Measurements from ENCODE around the gene DDO. TPM values are rescaled to one million over a fixed set of nuclear protein-coding genes. Genes with fewer than 3 reads are reported as not detected.

DDO gene
- total RNA-seq, 4 donors from 2014 or later, result 0.88 to 3.3 (median 0.97) TPM; not detected in 1

- H3K27ac ChIP-seq, result no peak overlapping the region
- H3K36me3 ChIP-seq, result no peaks in the 10 kb centered on the region
- no peak for DNase-seq
- H3K4me3 ChIP-seq, result no peak overlapping the region
- no peaks in the 10 kb centered on the region for H3K4me1 ChIP-seq
- intact Hi-C loops (cut with DNase I; ENCODE audit: low total_unique reads), result loop anchor here (10.0 kb wide), 1 partner anchor 216 kb away; the partner anchor contains the start of gene WASF1
- H3K27me3 ChIP-seq, result no peaks in the 10 kb centered on the region
- TF ChIP-seq POLR2A (IDR thresholded peaks at IDR 0.05) (no peak), CTCF (IDR thresholded peaks at IDR 0.05) (no peak)
- no peaks in the 10 kb centered on the region for H3K9me3 ChIP-seq
These were observed 25.0 kb downstream of the DDO start for GRCh38 chr6:110390404-110390803.

- H3K27ac ChIP-seq, result no peak overlapping the region
- DNase-seq, result no peak
- no peaks in the 10 kb centered on the region for H3K4me1 ChIP-seq
- no peaks in the 10 kb centered on the region for H3K9me3 ChIP-seq
- intact Hi-C loops (cut with DNase I; ENCODE audit: low total_unique reads), result loop anchor here (10.0 kb wide), 1 partner anchor 215 kb away; the partner anchor contains the start of gene WASF1
- TF ChIP-seq POLR2A (IDR thresholded peaks at IDR 0.05), result no peak
- no peak for TF ChIP-seq CTCF (IDR thresholded peaks at IDR 0.05)
- no peaks in the 10 kb centered on the region for H3K27me3 ChIP-seq
- H3K4me3 ChIP-seq, result no peak overlapping the region
- H3K36me3 ChIP-seq, result no peaks in the 10 kb centered on the region
These were observed 25.5 kb downstream of the DDO start for GRCh38 chr6:110389689-110390382.

- no peak for TF ChIP-seq CTCF (IDR thresholded peaks at IDR 0.05)
- no peak for TF ChIP-seq POLR2A (IDR thresholded peaks at IDR 0.05)
- DNase-seq, result no peak
- intact Hi-C loops (cut with DNase I; ENCODE audit: low total_unique reads), result no loop called here
These were observed 27.4 kb downstream of the DDO start for GRCh38 chr6:110387986-110388385.

GRCh38 chr6:110385458-110385863, 29.9 kb downstream of the DDO start:
- Histone ChIP-seq H3K36me3 (no peaks in the 10 kb centered on the region), H3K27me3 (no peaks in the 10 kb centered on the region), H3K4me3 (no peak overlapping the region), H3K27ac (no peak overlapping the region), H3K9me3 (no peaks in the 10 kb centered on the region), H3K4me1 (no peaks in the 10 kb centered on the region)
- intact Hi-C loops (cut with DNase I; ENCODE audit: low total_unique reads), result no loop called here
- TF ChIP-seq CTCF (IDR thresholded peaks at IDR 0.05), result no peak
- no peak for TF ChIP-seq POLR2A (IDR thresholded peaks at IDR 0.05)
- DNase-seq, result no peak

More at GRCh38 chr6:110387986-110388385, 27.4 kb downstream of the DDO start:
- Histone ChIP-seq H3K27ac (no peak overlapping the region), H3K9me3 (no peaks in the 10 kb centered on the region), H3K4me1 (no peaks in the 10 kb centered on the region), H3K27me3 (no peaks in the 10 kb centered on the region), H3K36me3 (no peaks in the 10 kb centered on the region), H3K4me3 (no peak overlapping the region)

GRCh38 chr6:110378552-110378951, 36.8 kb downstream of the DDO start:
- TF ChIP-seq POLR2A (IDR thresholded peaks at IDR 0.05), result no peak
- TF ChIP-seq CTCF (IDR thresholded peaks at IDR 0.05), result no peak
- intact Hi-C loops (cut with DNase I; ENCODE audit: low total_unique reads), result no loop called here
- no peaks in the 10 kb centered on the region for H3K4me1 ChIP-seq

More at GRCh38 chr6:110378552-110378951, 36.8 kb downstream of the DDO start:
- Histone ChIP-seq H3K27ac (no peak overlapping the region), H3K36me3 (no peaks in the 10 kb centered on the region), H3K9me3 (no peaks in the 10 kb centered on the region), H3K27me3 (no peaks in the 10 kb centered on the region), H3K4me3 (no peak overlapping the region)
- no peak for DNase-seq
